ENCODE results near the gene CRIM1.

The CRIM1 gene

DNA sequence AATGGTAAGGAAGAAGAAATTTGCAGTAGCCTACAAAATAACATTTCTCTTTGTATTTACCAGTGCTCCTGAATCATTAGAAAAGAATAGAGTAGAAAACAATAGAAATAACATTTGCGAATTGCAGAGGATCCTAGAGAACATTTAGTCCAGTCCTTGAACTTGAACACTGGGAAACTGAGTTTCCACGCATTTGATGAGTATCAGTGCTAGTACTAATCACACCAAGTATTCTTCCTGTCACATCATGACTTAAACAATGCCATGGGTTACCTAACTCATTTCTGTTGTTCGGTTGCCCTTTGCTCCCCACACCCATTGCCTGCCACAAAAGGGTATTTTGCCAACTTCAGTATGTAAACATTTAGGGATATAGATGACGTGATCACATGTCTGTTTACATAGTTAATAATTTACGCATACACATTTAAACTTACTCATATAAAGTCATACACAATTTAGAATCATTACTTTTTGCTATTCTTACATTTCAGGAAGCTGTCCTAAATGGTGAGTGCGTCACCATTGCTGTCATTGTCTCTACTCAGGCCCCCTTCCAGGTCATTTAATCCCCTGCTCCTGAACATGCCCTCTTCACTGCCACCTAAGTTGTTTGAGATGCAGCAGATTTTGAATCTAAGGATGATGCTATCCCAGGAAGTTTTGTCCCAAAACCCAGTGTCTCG, 42.3 kb downstream of the CRIM1 start:
- no peak for DNase-seq (ENCODE audit: low read depth)

DNA sequence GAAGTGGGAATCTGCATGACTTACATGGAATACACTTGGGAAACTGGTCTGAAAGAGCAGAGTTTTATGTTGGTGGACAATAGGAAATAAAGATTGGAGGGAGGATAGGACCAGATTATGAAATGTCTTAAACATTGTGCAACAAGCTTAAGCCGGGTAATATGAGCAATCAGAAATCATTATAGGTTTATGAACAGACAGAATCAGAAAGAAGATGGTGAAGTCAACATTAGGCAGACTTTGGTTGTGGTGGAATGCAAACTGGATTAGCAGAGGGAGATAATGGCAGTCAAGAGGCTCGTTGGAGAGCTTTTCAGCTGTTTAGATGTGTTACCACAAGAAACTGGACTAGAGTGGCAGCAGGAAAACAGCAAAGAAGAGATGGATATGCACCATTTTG, 43.5 kb downstream of the CRIM1 start:
- no peak for DNase-seq (ENCODE audit: low read depth)

DNA sequence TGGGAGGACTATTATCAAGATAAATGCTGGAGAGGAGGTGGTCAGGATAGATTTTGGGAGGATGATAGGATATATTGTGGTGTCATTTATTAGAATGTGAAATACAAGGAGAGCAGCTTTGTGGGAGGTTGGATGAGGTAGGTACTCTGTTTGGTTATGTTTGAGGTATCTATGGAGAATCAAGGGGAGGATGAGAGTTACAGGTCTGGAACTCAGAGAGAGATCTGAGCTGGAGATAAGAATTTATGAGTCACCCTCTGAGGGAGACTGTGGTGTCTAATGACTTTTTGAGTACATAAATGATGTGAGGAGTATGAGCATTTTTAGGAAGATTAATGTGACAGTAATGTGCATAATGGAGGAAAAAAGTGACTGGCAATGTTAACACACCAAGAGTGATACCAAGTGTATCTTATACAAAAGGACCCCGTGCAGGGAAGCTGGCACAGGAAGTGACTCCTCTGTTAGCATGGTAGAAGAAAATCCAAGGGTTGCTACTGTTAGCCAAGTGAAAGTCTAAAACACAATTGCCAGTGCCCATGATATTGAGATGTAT, 48.2 kb downstream of the CRIM1 start:
- peak; percentile 61 for DNase-seq (ENCODE audit: low read depth)

DNA sequence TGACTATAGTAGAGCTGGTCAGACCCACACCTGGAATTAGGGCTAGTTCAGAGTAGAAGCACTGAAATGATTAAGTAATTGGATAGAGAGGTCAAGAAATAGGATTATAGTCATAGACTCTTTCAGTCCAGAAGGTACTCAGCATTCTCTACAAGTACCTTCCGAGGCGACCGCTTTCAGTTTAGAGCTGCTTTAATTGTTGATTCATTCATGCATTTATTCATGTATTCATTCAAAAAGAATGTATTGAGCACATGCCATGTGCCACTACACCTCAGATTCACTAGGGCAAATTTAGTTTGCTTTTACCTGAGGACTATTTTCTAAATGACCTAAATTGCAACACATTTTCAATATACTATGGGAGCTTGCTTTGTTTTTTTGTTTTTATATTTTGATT, 48.7 kb downstream of the CRIM1 start:
- DNase-seq (ENCODE audit: low read depth) = no peak

DNA sequence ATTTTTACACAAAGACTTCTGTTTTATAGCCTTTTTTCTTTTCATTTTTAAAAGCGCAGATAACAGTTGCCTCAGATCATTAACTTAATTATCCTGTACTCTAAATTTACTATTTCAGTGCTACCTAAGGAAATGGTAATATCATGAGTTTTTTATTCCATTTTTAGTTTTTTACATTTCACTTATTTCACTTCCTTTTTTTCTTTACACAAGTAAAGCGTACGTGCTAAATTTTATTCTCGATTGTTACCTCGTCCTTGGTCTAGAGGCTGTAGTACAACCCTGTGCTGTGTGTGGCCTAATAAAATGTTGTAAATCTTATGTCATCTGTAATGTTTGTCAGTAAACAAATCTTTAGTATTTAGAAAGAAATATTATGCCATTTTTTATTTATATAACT, 49.2 kb downstream of the CRIM1 start:
- DNase-seq (ENCODE audit: low read depth) = no peak

DNA sequence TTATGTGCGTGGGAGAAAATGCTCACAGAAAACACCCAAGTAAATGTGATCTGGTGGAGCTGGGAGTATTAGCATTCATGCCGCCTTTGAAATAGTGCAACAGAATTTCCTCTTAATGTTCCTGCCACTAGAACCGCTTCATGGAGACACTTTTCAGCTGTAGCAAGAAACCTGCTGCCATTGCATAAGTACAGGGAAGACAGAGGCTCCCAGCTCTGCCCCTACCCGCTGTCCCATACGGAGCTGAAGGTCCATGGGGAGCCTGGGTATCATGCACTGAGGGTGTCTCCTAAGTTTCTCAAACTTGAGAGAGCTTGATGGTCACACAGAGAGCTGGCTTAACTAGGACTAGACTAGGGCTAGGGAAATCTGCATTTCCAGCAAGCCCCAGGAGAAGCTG, 49.6 kb downstream of the CRIM1 start:
- no peak for DNase-seq (ENCODE audit: low read depth)

DNA sequence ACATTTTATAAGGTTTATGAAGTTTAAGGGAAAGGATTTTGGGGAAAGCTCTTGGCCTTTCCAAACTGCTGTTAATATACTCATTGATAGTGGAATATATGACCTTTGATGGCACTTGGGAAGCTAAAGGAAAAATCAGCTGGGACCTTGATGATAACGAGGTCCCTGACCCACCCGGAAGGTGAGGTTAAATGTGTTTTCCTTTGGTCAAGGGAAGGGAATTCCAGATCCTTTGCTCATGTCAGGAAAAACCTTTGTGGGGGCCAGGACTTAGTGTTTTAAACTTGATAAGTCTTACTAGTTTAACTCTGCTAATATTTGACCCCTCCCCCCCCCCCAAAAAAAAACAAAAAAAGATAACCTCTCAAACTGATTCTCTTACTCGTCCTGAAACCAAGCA, 50.7 kb downstream of the CRIM1 start:
- no peak for DNase-seq (ENCODE audit: low read depth)

DNA sequence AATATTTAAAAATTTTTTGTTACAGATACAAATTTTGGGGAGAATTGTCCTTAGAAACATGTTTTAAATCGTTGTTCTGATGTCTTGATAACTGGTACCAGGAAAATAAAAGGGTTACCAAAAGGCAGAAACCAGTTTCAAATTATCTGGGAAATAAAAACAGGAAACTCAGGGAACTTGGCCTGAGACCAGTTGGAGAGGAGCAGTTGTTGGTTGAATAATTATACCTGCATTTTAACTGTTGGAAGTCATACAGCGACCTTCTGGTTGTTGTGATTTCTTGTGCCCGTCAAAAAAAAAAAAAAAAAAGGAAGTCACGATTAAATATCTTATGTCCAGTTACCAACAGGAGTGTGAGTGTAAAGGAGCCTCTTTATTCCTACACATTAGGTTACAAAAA, 51.8 kb downstream of the CRIM1 start:
- DNase-seq (ENCODE audit: low read depth) = no peak

DNA sequence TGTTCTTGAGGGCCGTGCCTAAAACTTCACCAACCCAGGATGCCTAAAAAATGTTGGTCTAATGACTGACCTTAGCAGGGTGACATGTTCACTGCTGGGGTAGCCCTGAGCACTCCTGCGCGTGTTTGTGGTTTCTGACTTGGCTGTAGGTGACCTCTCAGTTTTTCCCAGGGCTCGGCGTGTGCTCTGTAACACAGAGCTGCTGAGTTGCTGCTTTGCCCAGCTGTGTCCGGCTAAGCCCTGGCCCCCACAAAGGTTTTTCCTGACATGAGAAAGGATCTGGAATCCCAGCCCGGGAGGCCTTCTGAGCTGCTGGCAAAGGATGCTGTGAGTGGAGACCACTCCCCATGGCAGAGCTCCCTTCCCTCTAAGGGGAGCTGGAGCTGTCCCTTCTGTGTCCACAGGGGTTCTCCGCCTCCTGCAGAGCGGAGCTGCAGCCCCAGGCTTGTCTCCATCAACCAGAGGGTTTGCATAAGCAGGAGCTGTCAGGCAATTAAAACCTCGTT, 52.7 kb downstream of the CRIM1 start:
- no peak for DNase-seq (ENCODE audit: low read depth)

DNA sequence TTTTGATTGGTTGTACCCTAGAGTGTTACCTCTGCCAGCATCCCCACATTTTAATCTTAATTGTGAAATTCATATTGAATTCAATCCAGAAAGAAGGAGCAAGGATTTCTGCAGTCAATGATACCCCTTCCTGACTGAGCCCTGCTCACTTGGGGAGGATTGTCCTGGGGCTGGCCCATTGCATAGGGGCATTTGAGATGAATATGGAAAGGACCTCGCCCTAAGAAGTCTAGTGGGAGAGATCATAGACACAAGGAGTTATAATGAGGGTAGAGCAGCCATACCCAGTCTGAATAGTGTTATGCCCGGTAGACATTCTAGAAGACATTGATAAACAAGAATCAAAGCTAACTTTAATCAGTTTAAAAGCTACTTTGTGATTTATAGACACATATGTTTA, 53.8 kb downstream of the CRIM1 start:
- DNase-seq (ENCODE audit: low read depth) = no peak

DNA sequence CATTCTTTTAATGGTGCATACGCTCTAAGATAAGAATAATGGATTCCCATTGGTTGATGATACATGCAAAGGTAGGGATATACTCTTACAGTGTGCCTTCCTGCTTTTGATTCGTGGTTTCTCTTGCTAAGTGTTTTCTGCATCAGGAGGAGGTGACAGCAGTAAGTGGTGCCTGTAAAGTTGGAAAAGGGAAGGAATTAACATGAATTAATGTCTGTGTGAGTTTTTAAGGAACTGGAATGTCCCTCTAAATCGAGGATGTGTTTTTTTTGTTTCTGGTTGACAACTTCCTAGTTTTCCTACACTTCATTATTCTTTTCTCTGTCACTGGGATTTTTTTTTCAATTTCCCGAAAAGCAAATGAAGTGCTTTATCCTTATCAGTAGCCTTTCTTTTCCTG, 54.4 kb downstream of the CRIM1 start:
- no peak for DNase-seq (ENCODE audit: low read depth)

DNA sequence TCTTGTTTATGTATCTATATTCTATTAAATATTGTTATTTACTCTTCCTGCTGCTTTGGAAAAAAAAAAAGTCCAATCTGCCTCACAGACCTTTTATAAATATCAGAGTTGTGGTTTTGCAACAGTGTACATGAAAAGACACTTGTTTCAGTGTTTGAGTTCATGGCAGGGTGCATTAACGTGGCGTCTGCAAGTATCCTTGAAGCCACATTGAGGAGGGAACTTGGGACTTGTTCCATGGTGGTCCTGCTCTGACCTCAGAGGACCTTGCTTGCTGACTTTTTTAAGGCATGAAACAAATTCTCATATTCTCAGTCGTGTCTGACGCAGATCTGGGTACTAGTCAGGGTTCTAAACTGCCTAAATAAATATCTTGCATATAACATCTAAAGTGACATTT, 55.1 kb downstream of the CRIM1 start:
- DNase-seq (ENCODE audit: low read depth) = no peak

DNA sequence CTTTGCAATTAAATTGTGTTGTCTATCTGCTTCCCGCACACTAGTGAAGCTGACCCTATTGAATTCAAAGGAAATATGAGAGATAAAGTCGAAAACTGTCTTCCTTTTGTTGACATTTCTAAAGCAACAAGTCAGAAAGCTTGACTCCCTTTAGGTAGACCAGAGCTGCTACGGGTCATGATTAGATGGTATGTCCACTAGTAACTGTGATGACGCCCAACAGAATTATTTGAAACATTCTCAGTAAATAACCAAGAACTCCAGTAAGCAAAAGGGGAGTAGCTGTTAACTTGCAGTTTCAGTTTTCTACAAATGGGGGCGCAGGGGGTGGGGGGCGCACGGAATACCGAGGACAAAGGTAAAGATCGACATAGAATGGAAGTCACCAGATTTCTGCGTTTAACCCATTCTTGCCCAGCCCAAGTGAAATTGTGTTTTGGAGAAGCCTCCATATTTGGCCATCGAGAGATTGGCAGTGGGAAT, 56.4 kb downstream of the CRIM1 start:
- DNase-seq (ENCODE audit: low read depth) = no peak

DNA sequence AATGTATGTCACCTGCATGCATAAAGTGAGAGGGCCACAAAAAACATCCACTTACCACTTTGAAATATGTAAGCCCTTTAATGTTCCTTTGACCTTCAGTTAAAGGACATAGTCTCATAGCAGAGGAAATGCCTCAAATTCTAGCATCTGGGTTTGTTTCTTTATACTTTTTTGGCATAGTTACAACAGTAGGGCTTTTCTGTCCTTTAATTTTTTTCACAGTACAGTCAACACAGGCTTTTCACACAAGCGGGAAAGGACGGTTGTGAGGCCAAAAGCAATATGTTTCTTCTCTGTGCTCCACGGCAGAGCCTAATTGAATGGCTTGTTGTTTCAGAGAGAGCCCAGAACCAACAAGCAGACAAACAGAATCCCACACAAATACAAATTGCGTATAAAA, 57.6 kb downstream of the CRIM1 start:
- no peak for DNase-seq (ENCODE audit: low read depth)

DNA sequence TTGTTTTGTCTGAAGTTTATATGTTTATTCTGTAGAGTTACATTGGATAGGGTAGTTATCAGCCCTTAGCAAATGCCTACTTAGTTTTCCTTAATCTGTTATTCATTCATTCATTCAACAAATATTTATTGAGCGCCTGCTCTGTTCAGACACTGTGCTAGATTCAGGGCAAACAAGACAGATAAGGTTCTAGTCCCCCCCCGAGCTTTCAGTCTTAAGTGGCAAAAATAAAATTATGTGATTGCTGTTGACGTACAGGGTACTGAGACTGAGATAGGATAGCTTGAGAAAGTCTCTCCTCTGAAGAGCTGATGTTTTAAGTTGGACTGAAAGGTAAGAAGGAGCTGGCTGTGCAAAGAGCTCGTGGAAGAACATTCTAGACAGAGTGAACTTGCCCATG, 58.7 kb downstream of the CRIM1 start:
- DNase-seq (ENCODE audit: low read depth) = no peak

DNA sequence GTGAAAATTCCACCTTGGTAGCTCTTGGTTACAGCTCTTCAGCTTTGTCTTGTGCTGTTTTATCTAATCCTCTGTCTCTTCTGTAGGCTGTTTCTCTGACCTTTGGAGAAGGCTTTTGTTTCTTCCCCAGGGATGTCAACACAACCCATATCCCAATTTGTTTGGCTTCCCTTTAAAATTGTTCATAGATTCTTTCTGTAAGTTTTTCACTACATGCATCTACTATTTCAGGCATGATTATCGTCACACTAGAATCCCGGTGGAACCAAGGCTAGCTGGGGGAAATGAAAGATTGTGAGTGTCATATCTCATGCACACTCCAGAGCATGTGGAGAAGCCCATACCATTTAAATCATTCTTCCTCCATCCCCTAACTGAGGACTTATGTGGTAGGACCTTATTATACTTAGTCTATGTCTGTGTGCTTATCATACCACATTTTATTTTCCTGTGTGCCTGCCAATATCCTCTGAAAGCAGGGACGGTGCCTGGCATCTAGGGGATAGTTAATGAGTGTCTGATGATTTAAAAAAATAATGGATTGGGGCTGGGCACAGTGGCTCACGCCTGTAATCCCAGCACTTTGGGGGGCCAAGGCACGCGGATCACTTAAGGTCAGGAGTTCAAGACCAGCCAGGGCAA, 59.9 kb downstream of the CRIM1 start:
- DNase-seq (ENCODE audit: low read depth) = no peak

DNA sequence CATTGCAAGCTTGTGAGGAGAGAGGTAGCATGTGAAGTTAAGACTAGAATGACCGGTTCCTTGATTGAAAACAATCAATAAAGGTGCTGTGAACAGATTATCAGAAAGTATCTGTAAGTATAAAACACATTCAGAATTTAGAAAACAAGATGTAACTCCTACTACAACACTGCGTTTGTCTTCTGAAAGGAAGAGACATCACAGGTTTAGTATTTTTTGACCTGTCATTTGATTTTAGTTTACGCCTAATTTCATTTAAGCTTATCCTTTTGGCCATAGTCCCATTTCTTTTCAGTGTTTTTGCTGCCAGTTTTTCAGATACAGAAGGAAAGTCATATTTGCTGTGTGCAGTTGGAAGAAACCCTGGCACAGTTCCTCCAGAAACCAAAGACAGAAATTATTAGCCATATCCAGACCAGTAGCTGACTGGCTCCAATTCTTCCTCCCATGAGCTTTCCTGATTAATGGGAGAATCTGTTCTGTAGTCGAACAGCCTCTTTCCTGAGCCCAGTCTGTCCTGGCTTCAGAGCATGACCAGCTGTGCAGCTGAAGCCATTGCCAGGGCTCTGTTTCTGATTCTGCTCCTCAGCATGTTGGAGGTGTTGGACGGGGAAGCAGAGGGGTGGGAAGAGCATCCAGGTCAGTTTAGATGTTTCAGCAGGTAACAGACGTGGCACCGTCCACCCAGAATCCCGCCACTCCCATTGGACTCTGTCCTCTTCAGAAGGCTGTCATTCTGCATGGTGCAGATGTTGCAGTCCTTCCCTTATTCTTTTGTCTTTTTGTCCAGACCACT, 61.0 kb downstream of the CRIM1 start:
- no peak for DNase-seq (ENCODE audit: low read depth)

DNA sequence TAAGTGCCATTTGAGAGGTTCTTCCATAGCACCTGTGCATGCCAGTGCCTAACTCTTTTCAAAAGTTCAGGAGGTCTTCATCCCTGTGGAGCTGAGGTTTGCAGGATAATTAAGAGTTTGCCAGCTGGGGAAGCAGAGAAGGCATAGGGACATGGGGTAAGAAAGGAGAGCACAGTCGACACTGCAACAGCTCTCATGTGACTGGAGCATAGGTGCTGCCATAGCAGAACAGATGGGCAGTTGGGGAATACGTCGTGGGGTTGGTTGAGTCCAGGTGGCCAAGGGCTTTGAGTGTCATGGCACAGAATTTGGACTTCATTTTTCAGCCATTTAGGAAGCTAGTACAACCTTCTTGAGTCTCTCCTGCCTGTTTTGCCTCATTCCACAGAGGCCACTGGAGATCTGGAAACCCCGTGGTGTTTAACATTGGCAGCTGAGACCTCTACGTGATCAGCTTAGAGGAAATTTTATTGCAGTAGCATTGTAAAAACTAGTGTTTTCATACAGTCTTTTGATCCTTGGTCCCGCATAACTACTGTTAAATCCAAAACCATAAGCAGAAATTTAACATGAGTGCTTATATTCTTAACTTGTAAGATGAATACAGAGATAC, 65.1 kb downstream of the CRIM1 start:
- DNase-seq (ENCODE audit: low read depth) = no peak

DNA sequence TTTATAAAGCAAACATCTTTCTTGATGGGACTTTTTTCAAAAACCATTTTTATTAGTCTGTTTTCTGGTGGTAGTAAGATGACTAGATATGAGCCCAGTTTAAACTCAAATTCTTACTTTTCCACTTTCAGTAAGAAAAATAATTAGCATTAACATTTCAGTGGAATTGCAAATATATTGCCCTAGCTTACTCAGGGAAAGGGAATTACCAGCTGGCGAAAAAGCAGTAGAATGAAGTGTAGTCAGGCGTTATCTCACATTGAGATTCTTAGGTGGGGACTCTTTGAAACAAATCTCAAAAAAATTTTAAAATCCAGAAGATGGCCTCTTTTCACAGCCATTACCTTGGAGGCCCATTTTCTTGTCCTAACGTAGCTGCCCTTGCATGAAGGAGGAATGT, 65.8 kb downstream of the CRIM1 start:
- no peak for DNase-seq (ENCODE audit: low read depth)

DNA sequence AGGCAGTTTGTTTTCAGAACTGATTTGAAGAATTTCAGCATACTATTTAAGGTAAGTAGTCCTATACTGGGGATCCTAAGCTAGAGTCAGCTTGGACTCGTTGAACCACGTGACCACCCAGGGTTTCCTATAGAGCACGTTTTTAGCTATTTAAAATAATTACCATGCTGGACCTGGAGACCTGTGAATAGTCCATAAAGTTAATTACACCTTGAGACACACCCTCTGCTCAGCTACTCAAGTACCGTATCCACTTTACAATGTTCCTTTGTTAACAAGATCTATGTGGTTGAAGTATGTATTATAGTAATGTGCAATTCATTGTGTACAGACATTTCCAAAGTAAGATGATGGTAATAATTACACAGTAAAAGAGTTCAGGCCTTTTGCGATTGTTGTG, 67.6 kb downstream of the CRIM1 start:
- DNase-seq (ENCODE audit: low read depth) = no peak

DNA sequence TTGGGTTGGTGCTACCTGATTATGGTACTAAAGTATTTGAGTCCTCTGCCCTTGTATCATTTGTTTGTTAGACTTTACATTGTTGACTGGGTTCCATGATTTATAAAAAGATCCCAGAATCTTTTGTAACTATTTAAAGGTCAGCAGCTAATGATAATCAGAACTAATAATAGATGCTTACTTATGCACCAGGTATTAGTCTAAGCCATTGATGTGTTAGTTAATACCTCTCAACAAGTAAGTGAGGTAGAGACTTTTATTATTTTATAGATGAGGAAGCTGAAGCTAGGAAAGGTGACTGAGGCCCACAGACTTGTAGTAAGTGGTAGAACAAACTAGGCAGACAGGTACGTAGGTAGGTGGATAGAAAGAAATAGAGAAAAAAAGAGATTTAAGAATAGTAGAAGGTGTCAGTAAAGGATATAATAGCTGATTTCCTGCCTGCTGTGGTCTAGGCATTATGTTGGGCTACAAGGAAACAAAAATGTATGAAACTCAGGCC, 68.1 kb downstream of the CRIM1 start:
- no peak for DNase-seq (ENCODE audit: low read depth)
